Astrocyte of the cerebellum (primary cell): ENCODE measurements around the gene ZNF326.

Experiments used
- DNase-seq: peaks from one replicate; pipeline ENCODE4 v3.0.0-alpha.2; 2011; ENCODE audit warnings: low read depth
- H3K4me3 ChIP-seq: 2 replicates; pipeline ENCODE4 v1.5.1; 2011; ENCODE audit warnings: mild to moderate bottlenecking, low read depth, low read length, moderate library complexity
- in situ Hi-C: cut with HindIII; loops from 2 replicates; pipeline ENCODE4 v1.10.0; 2017; ENCODE audit warnings: low sequenced_read_pairs
- TF ChIP-seq, protein P1 (sequence below): IDR thresholded peaks from 2 replicates; pipeline ENCODE4 v1.5.1; 2012; ENCODE audit warnings: low read length, low read depth, moderate library complexity, mild to moderate bottlenecking; ENCODE audit errors: missing control alignments

The ZNF326 gene

GRCh38 chr1:90074137-90074536, 79.2 kb downstream of the ZNF326 start:
- no peak overlapping the region for H3K4me3 ChIP-seq
- TF ChIP-seq, protein P1, sequence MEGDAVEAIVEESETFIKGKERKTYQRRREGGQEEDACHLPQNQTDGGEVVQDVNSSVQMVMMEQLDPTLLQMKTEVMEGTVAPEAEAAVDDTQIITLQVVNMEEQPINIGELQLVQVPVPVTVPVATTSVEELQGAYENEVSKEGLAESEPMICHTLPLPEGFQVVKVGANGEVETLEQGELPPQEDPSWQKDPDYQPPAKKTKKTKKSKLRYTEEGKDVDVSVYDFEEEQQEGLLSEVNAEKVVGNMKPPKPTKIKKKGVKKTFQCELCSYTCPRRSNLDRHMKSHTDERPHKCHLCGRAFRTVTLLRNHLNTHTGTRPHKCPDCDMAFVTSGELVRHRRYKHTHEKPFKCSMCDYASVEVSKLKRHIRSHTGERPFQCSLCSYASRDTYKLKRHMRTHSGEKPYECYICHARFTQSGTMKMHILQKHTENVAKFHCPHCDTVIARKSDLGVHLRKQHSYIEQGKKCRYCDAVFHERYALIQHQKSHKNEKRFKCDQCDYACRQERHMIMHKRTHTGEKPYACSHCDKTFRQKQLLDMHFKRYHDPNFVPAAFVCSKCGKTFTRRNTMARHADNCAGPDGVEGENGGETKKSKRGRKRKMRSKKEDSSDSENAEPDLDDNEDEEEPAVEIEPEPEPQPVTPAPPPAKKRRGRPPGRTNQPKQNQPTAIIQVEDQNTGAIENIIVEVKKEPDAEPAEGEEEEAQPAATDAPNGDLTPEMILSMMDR = no peak
- DNase-seq = no peak

GRCh38 chr1:90074566-90074965, 79.7 kb downstream of the ZNF326 start:
- no peak for DNase-seq
- H3K4me3 ChIP-seq = no peak overlapping the region
- TF ChIP-seq, protein P1 = no peak
- in situ Hi-C loops = no loop called here

More at GRCh38 chr1:90074137-90074536, 79.2 kb downstream of the ZNF326 start:
- in situ Hi-C loops = no loop called here

- in situ Hi-C loops = no loop called here
These were observed 80.1 kb downstream of the ZNF326 start for GRCh38 chr1:90074970-90075391.

DNA sequence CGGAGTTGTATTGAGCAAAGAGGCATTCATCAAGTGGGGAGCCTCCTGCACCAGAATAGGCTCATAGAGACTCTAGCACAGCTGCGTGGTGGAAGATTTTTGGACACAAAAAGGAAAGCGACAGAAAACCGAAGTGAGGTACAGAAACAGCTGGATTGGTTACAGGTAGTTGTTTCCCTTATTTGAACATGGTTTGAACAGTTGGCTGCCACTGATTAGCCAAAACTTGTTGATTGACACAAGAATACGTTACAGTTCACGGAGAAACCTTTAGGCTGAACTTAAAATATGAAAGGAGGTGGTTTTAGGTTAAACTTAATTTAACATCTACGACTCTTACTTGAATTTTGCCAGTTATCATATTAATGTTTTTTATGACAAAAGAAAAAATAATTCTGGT, 89.1 kb downstream of the ZNF326 start:
- DNase-seq = no peak
- in situ Hi-C loops = no loop called here
- no peak overlapping the region for H3K4me3 ChIP-seq
- TF ChIP-seq, protein P1 = no peak

More at GRCh38 chr1:90074970-90075391, 80.1 kb downstream of the ZNF326 start:
- DNase-seq = peak; percentile 4
- H3K4me3 ChIP-seq = no peak overlapping the region
- TF ChIP-seq, protein P1 = no peak
